Heart right ventricle (tissue), 16 donors: ENCODE data around the gene BRD2. TPM values are rescaled to one million over a fixed set of nuclear protein-coding genes. Genes with fewer than 3 reads are reported as not detected.

Experiments
- ATAC-seq, 8 donors: fragments of 200-7000 bp; cut with Tn5 transposase; one replicate each; pipeline ENCODE4 v1.9.1; 2020; ENCODE audit warnings: mild to moderate bottlenecking in 8 of 8, moderate library complexity in 8 of 8, moderate number of reproducible peaks in 1 of 8
- DNase-seq, 2 donors: peaks; one replicate each; pipeline ENCODE4 v3.0.0-alpha.2; 2020
- H3K27ac ChIP-seq, 10 donors: fragments of 200-600 bp; sonication (generic) in 2 of 10; one replicate each; pipeline versions ENCODE4 v1.5.0 to v1.8.0; 2020 to 2022; ENCODE audit warnings: mild to moderate bottlenecking in 3 of 10
- H3K27me3 ChIP-seq, 7 donors: fragments of 200-600 bp; one replicate each; pipeline ENCODE4 v1.8.0; 2021 to 2022; ENCODE audit warnings: mild to moderate bottlenecking in 2 of 7
- H3K36me3 ChIP-seq, 9 donors: fragments of 200-600 bp; sonication (generic) in 1 of 9; one replicate each; pipeline versions ENCODE4 v1.5.0 to v1.8.0; 2020 to 2022; ENCODE audit warnings: mild to moderate bottlenecking in 2 of 9
- H3K4me1 ChIP-seq, 9 donors: fragments of 200-600 bp; sonication (generic) in 1 of 9; one replicate each; pipeline versions ENCODE4 v1.5.0 to v1.8.0; 2020 to 2022; ENCODE audit warnings: mild to moderate bottlenecking in 4 of 9
- H3K4me3 ChIP-seq, 10 donors: fragments of 200-600 bp; sonication (generic) in 2 of 10; one replicate each; pipeline versions ENCODE4 v1.5.0 to v1.8.0; 2020 to 2022; ENCODE audit warnings: mild to moderate bottlenecking in 7 of 10, moderate library complexity in 2 of 10
- H3K9me3 ChIP-seq, 11 donors: fragments of 200-600 bp in 10 of 11; sonication (generic) in 2 of 11; one replicate each; pipeline versions ENCODE4 v1.5.0 to v1.8.0; 2013 to 2022; ENCODE audit warnings: mild to moderate bottlenecking in 2 of 11, control low read depth in 1 of 11, moderate library complexity in 1 of 11
- CTCF ChIP-seq, 9 donors: fragments of 200-600 bp; sonication (generic) in 2 of 9; IDR thresholded peaks; one replicate each; pipeline versions ENCODE4 v1.5.0 to v1.8.0; 2021 to 2022; ENCODE audit warnings: antibody characterized with exemption in 9 of 9, mild to moderate bottlenecking in 5 of 9, moderate library complexity in 1 of 9
- WGBS, 2 donors: extraction: QIAGEN DNeasy Blood & Tissue Kit; methylation state at CpG; one replicate each; pipeline ENCODE4 v1.1.7; 2013; ENCODE audit warnings: inconsistent platforms in 1 of 2; 5-methylcytosine and 5-hydroxymethylcytosine counted together
- intact Hi-C, 10 donors: fragments of 100-400 bp; cut with DNase I; formaldehyde crosslinking; loops; one replicate each; pipeline versions ENCODE4 v1.11.1 to v1.14.2; 2022
- polyA plus RNA-seq, 2 donors: library from polyadenylated mRNA; stranded (reverse); fragments of 200-250 nt; gene quantifications; one replicate each; pipeline ENCODE4 v1.2.3, GENCODE V29; 2013
- total RNA-seq, 10 donors: library from RNA; stranded (reverse); fragmentation: NEBNext Ultra II Directional in 3 of 10; extraction: Animal tissue kit (Norgen Biotek cat#: 25700) in 3 of 10; gene quantifications; one replicate each; pipeline versions ENCODE4 v1.2.1 to v1.2.4, GENCODE V29; 2021 to 2023
- donor health status: Arrhythmogenic right ventricular cardiomyopathy.
- donor health status: ischemic (EF 13 %, LVEDD 7.1; RV severe dilation, severe dysfunction).
- donor health status: healthy with polysubstance abuse.
- donor health status: DM: no; HTN: yes; CAD: no.
- donor health status: DM: no; HTN: no; CAD: no.
- donor health status: ischemic (EF 25% LVEDD 6.9; RV normal size, moderate dysfunction).
- donor health status: ischemic (EF 25% LVEDD 5.7; RV mildly dilated, moderate dysfunction).
- donor health status: healthy.
- donor health status: DM: yes; HTN: yes; CAD: no.
- donor health status: Ischemic cardiomyopathy.
- donor health status: ischemic (EF 35%, LVEDD 5.7; RV mildly dilated, moderate dysfunction).
- donor health status: nonischemic (EF 11% LVEDD 7.7; RV severe dilation, severe dysfunction).
- donor health status: DM: yes; HTN: yes; CAD: no.
- donor health status: PGD.
- donor health status: ischemic (EF 29% LVEDD 5.4; RV normal size, mild dysfunction).
- donor health status: nonischemic (EF 23%, LVEDD 6.1; RV moderate dilation, normal function).

BRD2 gene
- total and polyA plus RNA-seq, 12 donors = 49.3 to 97.0 (median 74.9) TPM

DNA sequence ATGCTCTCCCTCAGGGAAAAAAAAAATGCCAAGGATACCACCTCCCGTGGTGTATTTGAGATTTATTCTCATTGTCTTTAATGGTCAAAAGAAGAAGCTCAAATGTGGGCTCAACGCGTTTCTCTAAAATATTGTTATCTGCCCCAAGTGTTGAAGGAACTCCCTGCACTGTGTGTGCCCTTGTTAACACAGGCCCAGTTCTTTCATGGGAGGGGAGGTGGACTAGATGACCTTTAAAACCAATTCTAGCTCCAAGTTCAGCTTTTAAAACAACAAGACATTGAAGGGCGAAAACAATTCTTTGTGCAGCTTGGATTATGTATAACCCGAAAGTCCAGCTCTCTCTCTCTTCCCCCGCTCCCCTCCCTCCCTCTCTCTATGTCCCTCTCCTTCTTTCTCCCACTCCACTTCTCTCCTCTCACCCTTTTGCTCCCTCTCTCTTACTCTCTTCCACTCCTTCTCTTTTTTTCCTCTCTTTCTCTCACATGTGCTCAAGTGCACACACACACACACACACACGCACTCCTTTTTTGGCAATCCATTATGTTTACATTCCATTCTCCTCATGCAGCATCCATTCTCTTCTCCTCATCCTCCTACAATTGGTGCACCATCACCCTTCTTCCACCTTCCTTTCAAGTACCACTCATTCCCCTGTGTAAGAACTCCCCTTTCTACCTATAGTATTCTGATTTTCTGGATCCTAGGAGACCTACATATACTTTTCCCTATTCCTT is 36.1 kb upstream of the BRD2 start:
- Histone ChIP-seq H3K36me3 (peaks cover 0 to 28% (median 0%) of the 10 kb centered on the region in 9 donors), H3K27ac (no peak overlapping the region), H3K4me1 (peaks cover 0 to 33% (median 0%) of the 10 kb centered on the region in 9 donors), H3K27me3 (no peaks in the 10 kb centered on the region), H3K4me3 (no peak overlapping the region), H3K9me3 (no peaks in the 10 kb centered on the region)
- ATAC-seq (no peak), DNase-seq (no peak)
- no peak for TF ChIP-seq CTCF (IDR thresholded peaks at IDR 0.05)
- 81 to 86% methylated on average over 7 of the region's 7 CpGs for whole genome bisulfite sequencing, 2 donors
- intact Hi-C loops = loop anchor here in 9 of 10 donors (2.0 to 10.0 kb wide), 10 partner anchors 35 to 313 kb away; partner anchors contain the start of gene BRD2 (in 1 of the 9)

- WGBS, 2 donors = 0 to 2% methylated on average over 3 of the region's 3 CpGs
- intact Hi-C loops = loop anchor here (1.0 to 10.0 kb wide), 12 partner anchors 34 to 311 kb away; partner anchors contain the start of gene BRD2 (in 1 of the 10)
- Histone ChIP-seq H3K4me3 (no peak overlapping the region), H3K36me3 (peaks cover 0 to 42% (median 0%) of the 10 kb centered on the region in 9 donors), H3K4me1 (peaks cover 0 to 46% (median 0%) of the 10 kb centered on the region in 9 donors), H3K27me3 (no peaks in the 10 kb centered on the region), H3K9me3 (no peaks in the 10 kb centered on the region), H3K27ac (peak overlapping the region in 1 of 10 donors; percentile 5)
- peak; percentile 50 to 77 (median 68) for ATAC-seq
- peak; percentile 72 to 92 (median 82) for TF ChIP-seq CTCF (IDR thresholded peaks at IDR 0.05)
- peak; percentile 72 to 83 for DNase-seq
Measured at GRCh38 chr6:32933661-32934085, 34.7 kb upstream of the BRD2 start.

GRCh38 chr6:32935551-32936238 is 32.7 kb upstream of the BRD2 start:
- intact Hi-C loops = loop anchor here in 5 of 10 donors (2.0 to 10.0 kb wide), 5 partner anchors 39 to 309 kb away; no protein-coding TSS in a partner anchor

More at GRCh38 chr6:32935551-32936238, 32.7 kb upstream of the BRD2 start:
- no peak for DNase-seq
- Histone ChIP-seq H3K4me1 (peaks cover 0 to 61% (median 5%) of the 10 kb centered on the region in 9 donors), H3K27me3 (no peaks in the 10 kb centered on the region), H3K4me3 (peak overlapping the region in 1 of 10 donors; percentile 1), H3K36me3 (peaks cover 0 to 42% (median 0%) of the 10 kb centered on the region in 9 donors), H3K27ac (peak overlapping the region in 2 of 10 donors; percentile 15 to 95), H3K9me3 (no peaks in the 10 kb centered on the region)
- no peak for TF ChIP-seq CTCF (IDR thresholded peaks at IDR 0.05)
- WGBS, 2 donors = 87 to 90% methylated on average over 4 of the region's 4 CpGs
- no peak for ATAC-seq
